K562 (cell line): ENCODE results near the gene SLC38A8. TPM values are rescaled to one million over a fixed set of nuclear protein-coding genes. Genes with fewer than 3 reads are reported as not detected.
A peak's percentile ranks its signal among the peaks of the same experiment; 100 is the strongest.

ENCODE experiments used
- ADNP ChIP-seq: fragments of 200-800 bp; sonication (Bioruptor generic); IDR thresholded peaks from 2 replicates; pipeline ENCODE4 v1.6.1; 2016; ENCODE audit warnings: missing genetic modification characterization, missing compliant biosample characterization
- ARID1B ChIP-seq: fragments of 450-650 bp; IDR thresholded peaks from 2 replicates; pipeline ENCODE4 v1.6.1; 2016; ENCODE audit warnings: antibody characterized with exemption, mild to moderate bottlenecking, inconsistent platforms
- ARID2 ChIP-seq: fragments of 450-650 bp; IDR thresholded peaks from 2 replicates; pipeline ENCODE4 v1.6.1; 2017; ENCODE audit warnings: antibody characterized with exemption, mild to moderate bottlenecking
- CBX1 ChIP-seq: sonication (generic); IDR thresholded peaks from 2 replicates; pipeline ENCODE4 v1.6.1; 2016; ENCODE audit warnings: antibody characterized with exemption, low read depth, mild to moderate bottlenecking
- CBX3 ChIP-seq, 2 experiments: IDR thresholded peaks; 1 replicate in 1 of 2; 2 replicates in 1 of 2; pipeline ENCODE4 v1.6.1; 2012; ENCODE audit warnings: inconsistent platforms in 2 of 2, low read length in 2 of 2, borderline replicate concordance in 1 of 2, control low read depth in 1 of 2
- E2F1 ChIP-seq: sonication (generic); formaldehyde crosslinking; IDR thresholded peaks from 2 replicates; pipeline ENCODE4 v1.8.1; 2023; ENCODE audit warnings: mild to moderate bottlenecking, missing genetic modification reagents, moderate library complexity
- HDAC1 ChIP-seq, 2 experiments: fragments of 450-650 bp; IDR thresholded peaks; 2 replicates each; pipeline ENCODE4 v1.6.1; 2016 to 2017; ENCODE audit warnings: inconsistent platforms in 1 of 2, mild to moderate bottlenecking in 1 of 2, moderate library complexity in 1 of 2
- HDAC2 ChIP-seq: fragments of 450-650 bp; IDR thresholded peaks from 2 replicates; pipeline ENCODE4 v1.6.1; 2016; ENCODE audit warnings: mild to moderate bottlenecking
- KDM1A ChIP-seq, 2 experiments: fragments of 450-650 bp; IDR thresholded peaks; 2 replicates each; pipeline ENCODE4 v1.6.1; 2016; ENCODE audit warnings: mild to moderate bottlenecking in 2 of 2
- RBM25 ChIP-seq: fragments of 200-400 bp; formaldehyde crosslinking; IDR thresholded peaks from 2 replicates; pipeline ENCODE4 v1.6.1; 2018; ENCODE audit warnings: low read length, low read depth, moderate library complexity; ENCODE audit not compliant: severe bottlenecking
- RCOR1 ChIP-seq, 2 experiments: IDR thresholded peaks; 2 replicates each; pipeline ENCODE4 v1.6.1; 2012; ENCODE audit warnings: low read depth in 2 of 2, low read length in 2 of 2, borderline replicate concordance in 1 of 2, improper control_type of control experiment in 1 of 2
- RNF2 ChIP-seq: sonication (generic); IDR thresholded peaks from 2 replicates; pipeline ENCODE4 v1.6.1; 2016
- SMARCA5 ChIP-seq: fragments of 450-650 bp; IDR thresholded peaks from 2 replicates; pipeline ENCODE4 v1.6.1; 2016
- ZNF133 ChIP-seq: fragments of 250-450 bp; sonication (Bioruptor Pico); IDR thresholded peaks from 2 replicates; pipeline ENCODE4 v1.4.0; 2020; ENCODE audit warnings: mild to moderate bottlenecking
- polyA plus RNA-seq, 8 experiments: library from polyadenylated mRNA; depleted of rRNA in 4 of 8; stranded (reverse) in 5 of 8; unstranded in 3 of 8; fragments of >200 nt; fragmentation: Nextera tagmentation in 2 of 8; fragmentation: Illumina TruSeq in 1 of 8; extraction: Ambion mirVana in 2 of 8; extraction: Trizol in 1 of 8; gene quantifications; 2 replicates each; pipeline versions ENCODE4 v1.2.1 to v1.2.3, GENCODE V29; 2011 to 2014; ENCODE audit warnings: inconsistent platforms in 1 of 8, missing spikeins in 1 of 8
- total RNA-seq, 7 experiments: library from RNA; depleted of rRNA in 6 of 7; stranded (reverse); fragments of >200 nt in 6 of 7; fragmentation: Illumina TruSeq in 2 of 7; extraction: Trizol in 2 of 7; gene quantifications; 2 replicates each; pipeline versions ENCODE4 v1.2.1 to v1.2.3, GENCODE V29; 2011 to 2021; ENCODE audit warnings: low replicate concordance in 1 of 7
- TF ChIP-seq, protein P1 (sequence below): fragments of 250-450 bp; sonication (Bioruptor Pico); IDR thresholded peaks from 2 replicates; pipeline ENCODE4 v1.5.0; 2020; ENCODE audit warnings: mild to moderate bottlenecking
- TF ChIP-seq, protein P2 (sequence below): fragments of 450-650 bp; IDR thresholded peaks from 2 replicates; pipeline ENCODE4 v1.6.1; 2016; ENCODE audit warnings: antibody characterized with exemption

SLC38A8 gene
- total and polyA plus RNA-seq, 9 of the 15 experiments (the other 6 are each of a cell fraction or from before 2014, with no cell fraction given), result 0.28 TPM; not detected in 8

DNA sequence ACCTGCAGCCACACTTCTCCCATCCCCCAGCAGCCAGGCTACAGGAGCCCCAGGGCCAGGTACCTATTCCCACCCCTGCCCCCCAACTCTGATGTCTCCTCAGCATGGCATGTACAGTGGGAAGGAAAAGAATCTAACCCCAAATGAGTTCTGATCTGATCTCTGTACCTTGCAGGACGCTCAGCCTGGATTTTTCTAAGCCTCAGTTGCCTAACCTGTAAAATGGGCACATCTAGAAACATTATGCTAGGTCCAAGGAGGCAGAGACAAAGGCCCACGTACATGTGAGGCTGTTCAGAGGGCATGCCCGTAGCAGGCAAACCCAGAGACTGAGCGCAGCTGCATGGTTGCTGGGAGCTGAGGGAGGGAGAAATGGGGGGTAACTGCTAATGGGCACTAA, 35.1 kb downstream of the SLC38A8 start (continued):
- TF ChIP-seq, protein P1, sequence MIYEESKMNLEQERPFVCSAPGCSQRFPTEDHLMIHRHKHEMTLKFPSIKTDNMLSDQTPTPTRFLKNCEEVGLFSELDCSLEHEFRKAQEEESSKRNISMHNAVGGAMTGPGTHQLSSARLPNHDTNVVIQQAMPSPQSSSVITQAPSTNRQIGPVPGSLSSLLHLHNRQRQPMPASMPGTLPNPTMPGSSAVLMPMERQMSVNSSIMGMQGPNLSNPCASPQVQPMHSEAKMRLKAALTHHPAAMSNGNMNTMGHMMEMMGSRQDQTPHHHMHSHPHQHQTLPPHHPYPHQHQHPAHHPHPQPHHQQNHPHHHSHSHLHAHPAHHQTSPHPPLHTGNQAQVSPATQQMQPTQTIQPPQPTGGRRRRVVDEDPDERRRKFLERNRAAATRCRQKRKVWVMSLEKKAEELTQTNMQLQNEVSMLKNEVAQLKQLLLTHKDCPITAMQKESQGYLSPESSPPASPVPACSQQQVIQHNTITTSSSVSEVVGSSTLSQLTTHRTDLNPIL (CRISPR knock-in tag), result no peak
- peak; percentile 76; the same call in 1 of the 2 replicates for TF ChIP-seq HDAC2
- TF ChIP-seq, protein P2, sequence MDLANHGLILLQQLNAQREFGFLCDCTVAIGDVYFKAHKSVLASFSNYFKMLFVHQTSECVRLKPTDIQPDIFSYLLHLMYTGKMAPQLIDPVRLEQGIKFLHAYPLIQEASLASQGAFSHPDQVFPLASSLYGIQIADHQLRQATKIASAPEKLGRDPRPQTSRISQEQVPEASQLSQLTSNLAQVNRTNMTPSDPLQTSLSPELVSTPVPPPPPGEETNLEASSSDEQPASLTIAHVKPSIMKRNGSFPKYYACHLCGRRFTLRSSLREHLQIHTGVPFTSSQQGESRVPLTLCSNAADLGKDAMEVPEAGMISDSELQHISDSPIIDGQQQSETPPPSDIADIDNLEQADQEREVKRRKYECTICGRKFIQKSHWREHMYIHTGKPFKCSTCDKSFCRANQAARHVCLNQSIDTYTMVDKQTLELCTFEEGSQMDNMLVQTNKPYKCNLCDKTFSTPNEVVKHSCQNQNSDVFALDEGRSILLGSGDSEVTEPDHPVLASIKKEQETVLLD, result no peak
- TF ChIP-seq RNF2, result no peak
- peak in 1 of 2 experiments; percentile 93; a peak in 3 of 4 replicates for TF ChIP-seq KDM1A (IDR thresholded peaks at IDR 0.05)
- no peak for TF ChIP-seq E2F1 (CRISPR knock-in tag)
- TF ChIP-seq ZNF133 (CRISPR knock-in tag), result no peak
- peak in 1 of 2 experiments; percentile 29; a peak in 1 of 3 replicates for TF ChIP-seq CBX3 (IDR thresholded peaks at IDR 0.05; ENCODE audit: borderline replicate concordance in 1 of 2, low read length in 2 of 2)
- TF ChIP-seq CBX1, result peak; percentile 82
- no peak for TF ChIP-seq ARID2
- TF ChIP-seq RBM25, result peak; percentile 98
- peak; percentile 94 for TF ChIP-seq ADNP (tag)
- TF ChIP-seq RCOR1 (IDR thresholded peaks at IDR 0.05; ENCODE audit: borderline replicate concordance in 1 of 2, low read depth in 2 of 2, low read length in 2 of 2), result peak in 1 of 2 experiments; percentile 77; a peak in 1 of 4 replicates
- no peak for TF ChIP-seq ARID1B
- peak in 1 of 2 experiments; percentile 50; a peak in 1 of 4 replicates for TF ChIP-seq HDAC1 (IDR thresholded peaks at IDR 0.05)
- TF ChIP-seq SMARCA5, result peak; percentile 91
- TF ChIP-seq, all 486 proteins: peak for 12
